H7 (cell line): ENCODE data around the gene MACIR. TPM values are rescaled to one million over a fixed set of nuclear protein-coding genes. Genes with fewer than 3 reads are reported as not detected.

ENCODE experiments used
- total RNA-seq: library from RNA; depleted of rRNA; stranded (reverse); fragments of >200 nt; shearing (Covaris generic); gene quantifications from 2 replicates; pipeline ENCODE4 v1.2.3, GENCODE V29; 2014; rRNA removed

MACIR gene
- total RNA-seq, 1 experiment from 2014 or later = 15.0 TPM

Other genes with a start within 250 kb of the MACIR start
- 5.0 and 5.1 TPM in 2 replicates for gene GIN1, start 138.6 kb upstream of the MACIR start, total RNA-seq
- 29.7 and 44.4 TPM in 2 replicates for gene PPIP5K2, start 138.5 kb upstream of the MACIR start, total RNA-seq